C4-2B (cell line): ENCODE data around the gene GAS2L1.
A peak's percentile ranks its signal among the peaks of the same experiment; 100 is the strongest.

Experiments
- H3K27ac ChIP-seq: fragments of 450-650 bp; 2 replicates; pipeline ENCODE4 v1.5.1; 2017
- CTCF ChIP-seq: fragments of 450-650 bp; conservative IDR thresholded peaks from 2 replicates; pipeline ENCODE4 v1.5.1; 2017; ENCODE audit warnings: mild to moderate bottlenecking
- ZFX ChIP-seq: fragments of 450-650 bp; IDR thresholded peaks from 2 replicates; pipeline ENCODE4 v1.6.1; 2017

Gene GAS2L1

GRCh38 chr22:29263791-29264276 lies 42.6 kb upstream of the GAS2L1 start:
- TF ChIP-seq ZFX (no peak), CTCF (no peak)
- H3K27ac ChIP-seq, result no peak overlapping the region

GRCh38 chr22:29265305-29265704 lies 41.1 kb upstream of the GAS2L1 start:
- TF ChIP-seq ZFX, result no peak
- no peak for TF ChIP-seq CTCF

GRCh38 chr22:29265929-29266328 lies 40.5 kb upstream of the GAS2L1 start:
- no peak for TF ChIP-seq CTCF
- no peak for TF ChIP-seq ZFX
- peak overlapping the region; percentile 100; the same call in 1 of the 2 replicates for H3K27ac ChIP-seq

More at GRCh38 chr22:29265305-29265704, 41.1 kb upstream of the GAS2L1 start:
- no peak overlapping the region; the same call in 1 of the 2 replicates for H3K27ac ChIP-seq

GRCh38 chr22:29266564-29267461 lies 39.6 kb upstream of the GAS2L1 start:
- H3K27ac ChIP-seq, result peak overlapping the region; percentile 100
- TF ChIP-seq CTCF (no peak), ZFX (no peak)

GRCh38 chr22:29267462-29267857 lies 39.0 kb upstream of the GAS2L1 start:
- peak overlapping the region; percentile 100 for H3K27ac ChIP-seq
- TF ChIP-seq CTCF, result no peak
- TF ChIP-seq ZFX, result peak; percentile 80; the same call in 1 of the 2 replicates

GRCh38 chr22:29267858-29268510 lies 38.5 kb upstream of the GAS2L1 start, which contains the start of the genes EWSR1 and RHBDD3:
TSS of gene EWSR1 (plus strand) at chr22:29268268. CDS start at chr22:29268337, 69 bp downstream.
TSS of gene RHBDD3 (minus strand) at chr22:29267981. CDS start at chr22:29265626, 2,355 bp downstream.
- H3K27ac ChIP-seq, result peak within 1 kb of the TSS; percentile 100
- no peak for TF ChIP-seq CTCF
